ENCODE measurements around the gene OR2L13. TPM values are rescaled to one million over a fixed set of nuclear protein-coding genes. Genes with fewer than 3 reads are reported as not detected.

OR2L13 gene
- total RNA-seq, 2 donors from 2014 or later = not detected

Other genes starting within 250 kb of the OR2L13 start
- 1 to 10 TPM; 1.4 to 4.1 TPM for gene TRIM58, start 238.0 kb upstream of the OR2L13 start, total RNA-seq
- 1 to 10 TPM in 1 of 2 donors, under 1 TPM in 1; 0.33 to 1.9 TPM for gene OR2W3, start 199.6 kb upstream of the OR2L13 start, total RNA-seq
- gene OR2T8, start 174.9 kb upstream of the OR2L13 start, total RNA-seq = not detected
- not detected for gene OR2AJ1, start 170.3 kb upstream of the OR2L13 start, total RNA-seq
- not detected for gene OR2L8, start 146.3 kb upstream of the OR2L13 start, total RNA-seq
- not detected for gene OR2AK2, start 130.0 kb upstream of the OR2L13 start, total RNA-seq
- not detected for gene OR2L5, start 81.5 kb upstream of the OR2L13 start, total RNA-seq
- under 1 TPM; 0.09 to 0.10 TPM for gene OR2L2, start 65.1 kb upstream of the OR2L13 start, total RNA-seq
- not detected for gene OR2L3, start 48.3 kb upstream of the OR2L13 start, total RNA-seq
- gene OR2M5, start 50.0 kb downstream of the OR2L13 start, total RNA-seq = not detected
- gene OR2M2, start 79.6 kb downstream of the OR2L13 start, total RNA-seq = not detected
- not detected for gene OR2M3, start 102.1 kb downstream of the OR2L13 start, total RNA-seq
- gene OR2M4, start 136.2 kb downstream of the OR2L13 start, total RNA-seq = not detected
- not detected for gene OR2T33, start 182.8 kb downstream of the OR2L13 start, total RNA-seq
- gene OR2T12, start 208.2 kb downstream of the OR2L13 start, total RNA-seq = not detected
- not detected for gene OR2M7, start 229.4 kb downstream of the OR2L13 start, total RNA-seq